Upper lobe of left lung (tissue), 4 donors: ENCODE results near the gene DNAJC17.

ENCODE experiments used
- EP300 ChIP-seq, 4 donors: sonication (generic); formaldehyde crosslinking; IDR thresholded peaks; one replicate each; pipeline ENCODE4 v1.5.1; 2017; ENCODE audit warnings: antibody characterized with exemption in 4 of 4, control low read depth in 2 of 4
- POLR2A ChIP-seq, 4 donors: fragments of 450-650 bp; IDR thresholded peaks; one replicate each; pipeline ENCODE4 v1.5.1; 2016 to 2017; ENCODE audit warnings: antibody characterized with exemption in 4 of 4, mild to moderate bottlenecking in 2 of 4
- POLR2AphosphoS5 ChIP-seq, 2 donors: sonication (generic); formaldehyde crosslinking; IDR thresholded peaks; one replicate each; pipeline ENCODE4 v1.5.1; 2017; ENCODE audit warnings: antibody characterized with exemption in 2 of 2
- TF ChIP-seq, protein P1 (sequence below), 6 experiments: fragments of 450-650 bp in 4 of 6; fragments of 200-600 bp in 2 of 6; sonication (generic) in 2 of 6; IDR thresholded peaks; one replicate each; pipeline ENCODE4 v1.5.1; 2016 to 2019; ENCODE audit warnings: antibody characterized with exemption in 6 of 6

DNA sequence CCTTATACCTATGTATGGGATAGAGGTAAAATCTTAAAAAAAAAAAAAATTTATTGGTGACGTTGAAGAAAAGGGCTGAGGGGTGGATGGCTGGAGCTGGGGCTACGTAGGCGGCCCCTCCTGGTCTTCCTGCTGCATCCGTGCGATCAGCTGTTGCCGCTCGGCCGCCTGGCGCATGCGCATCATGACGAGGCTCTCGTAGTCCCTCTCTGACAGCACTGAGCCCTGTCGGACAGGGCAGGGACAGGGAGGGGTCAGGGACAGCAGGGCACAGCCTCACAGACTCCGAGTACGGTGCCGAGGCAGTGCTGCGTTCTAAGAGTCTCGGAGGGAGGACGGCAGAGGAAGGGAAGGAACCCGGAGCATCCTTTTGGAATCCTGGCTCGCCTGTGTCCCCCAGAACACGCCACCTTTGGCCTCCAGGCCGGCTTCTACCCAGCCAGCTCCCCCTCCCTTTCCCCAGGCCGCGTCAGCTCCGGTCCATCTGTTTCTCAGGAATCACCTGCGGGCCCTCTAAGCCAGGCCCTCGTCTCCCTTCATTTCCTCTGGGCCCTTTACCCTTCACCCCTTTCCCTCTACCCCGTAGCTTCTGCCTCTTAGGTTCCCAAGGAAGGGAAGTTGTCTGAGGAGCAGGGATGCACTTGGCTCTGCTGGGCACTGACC is 39.3 kb downstream of the DNAJC17 start:
- no peak for TF ChIP-seq POLR2A (IDR thresholded peaks at IDR 0.05)
- TF ChIP-seq, protein P1, sequence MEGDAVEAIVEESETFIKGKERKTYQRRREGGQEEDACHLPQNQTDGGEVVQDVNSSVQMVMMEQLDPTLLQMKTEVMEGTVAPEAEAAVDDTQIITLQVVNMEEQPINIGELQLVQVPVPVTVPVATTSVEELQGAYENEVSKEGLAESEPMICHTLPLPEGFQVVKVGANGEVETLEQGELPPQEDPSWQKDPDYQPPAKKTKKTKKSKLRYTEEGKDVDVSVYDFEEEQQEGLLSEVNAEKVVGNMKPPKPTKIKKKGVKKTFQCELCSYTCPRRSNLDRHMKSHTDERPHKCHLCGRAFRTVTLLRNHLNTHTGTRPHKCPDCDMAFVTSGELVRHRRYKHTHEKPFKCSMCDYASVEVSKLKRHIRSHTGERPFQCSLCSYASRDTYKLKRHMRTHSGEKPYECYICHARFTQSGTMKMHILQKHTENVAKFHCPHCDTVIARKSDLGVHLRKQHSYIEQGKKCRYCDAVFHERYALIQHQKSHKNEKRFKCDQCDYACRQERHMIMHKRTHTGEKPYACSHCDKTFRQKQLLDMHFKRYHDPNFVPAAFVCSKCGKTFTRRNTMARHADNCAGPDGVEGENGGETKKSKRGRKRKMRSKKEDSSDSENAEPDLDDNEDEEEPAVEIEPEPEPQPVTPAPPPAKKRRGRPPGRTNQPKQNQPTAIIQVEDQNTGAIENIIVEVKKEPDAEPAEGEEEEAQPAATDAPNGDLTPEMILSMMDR (IDR thresholded peaks at IDR 0.05) = no peak
- no peak for TF ChIP-seq POLR2AphosphoS5 (IDR thresholded peaks at IDR 0.05)
- no peak for TF ChIP-seq EP300 (IDR thresholded peaks at IDR 0.05)
